ENCODE results near the gene AKAP12.

AKAP12 gene

DNA sequence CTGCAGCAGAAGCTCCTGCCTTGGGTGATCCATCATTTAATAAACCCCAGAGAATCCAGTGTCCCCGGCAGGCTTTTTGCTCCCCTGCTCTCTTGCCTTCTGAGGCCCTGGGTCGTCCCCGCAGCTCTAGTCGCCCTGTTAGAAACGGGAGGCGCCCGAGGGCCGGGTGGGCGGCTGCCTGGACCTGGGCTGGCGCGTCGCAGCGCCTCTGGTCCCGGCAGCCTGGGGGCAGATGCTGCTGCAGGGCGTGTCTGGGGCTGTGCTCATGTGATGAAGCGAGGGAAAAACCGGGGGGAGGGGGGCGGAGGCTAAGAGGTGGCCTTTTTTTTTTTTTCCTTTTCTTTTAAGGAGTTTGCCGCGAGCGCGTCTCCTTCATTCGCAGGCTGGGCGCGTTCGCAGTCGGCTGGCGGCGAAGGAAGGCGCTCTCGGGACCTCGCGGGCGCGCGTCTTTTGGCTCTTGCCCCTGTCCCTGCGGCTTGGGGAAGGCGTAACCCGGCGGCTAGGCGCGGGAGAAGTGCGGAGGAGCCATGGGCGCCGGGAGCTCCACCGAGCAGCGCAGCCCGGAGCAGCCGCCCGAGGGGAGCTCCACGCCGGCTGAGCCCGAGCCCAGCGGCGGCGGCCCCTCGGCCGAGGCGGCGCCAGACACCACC is 394 bp downstream of the AKAP12 start:
- Histone ChIP-seq H3K4me1 (ENCODE audit: insufficient read depth, low read length) (peaks cover 16% of the 10 kb centered on the region; the same call in 1 of the 2 replicates), H3K9ac (ENCODE audit: low read depth, low read length) (peak overlapping the region; percentile 82), H3K36me3 (ENCODE audit: insufficient read depth, low read depth, low read length) (no peaks in the 10 kb centered on the region), H3K9me3 (ENCODE audit: insufficient read depth, low read depth, low read length) (no peaks in the 10 kb centered on the region), H3K27ac (ENCODE audit: low read length) (peak overlapping the region; percentile 13), H3K27me3 (ENCODE audit: insufficient read depth, low read length) (peaks cover 6% of the 10 kb centered on the region; the same call in 1 of the 2 replicates), H3K4me3 (ENCODE audit: low read length) (peak overlapping the region; percentile 71)

DNA sequence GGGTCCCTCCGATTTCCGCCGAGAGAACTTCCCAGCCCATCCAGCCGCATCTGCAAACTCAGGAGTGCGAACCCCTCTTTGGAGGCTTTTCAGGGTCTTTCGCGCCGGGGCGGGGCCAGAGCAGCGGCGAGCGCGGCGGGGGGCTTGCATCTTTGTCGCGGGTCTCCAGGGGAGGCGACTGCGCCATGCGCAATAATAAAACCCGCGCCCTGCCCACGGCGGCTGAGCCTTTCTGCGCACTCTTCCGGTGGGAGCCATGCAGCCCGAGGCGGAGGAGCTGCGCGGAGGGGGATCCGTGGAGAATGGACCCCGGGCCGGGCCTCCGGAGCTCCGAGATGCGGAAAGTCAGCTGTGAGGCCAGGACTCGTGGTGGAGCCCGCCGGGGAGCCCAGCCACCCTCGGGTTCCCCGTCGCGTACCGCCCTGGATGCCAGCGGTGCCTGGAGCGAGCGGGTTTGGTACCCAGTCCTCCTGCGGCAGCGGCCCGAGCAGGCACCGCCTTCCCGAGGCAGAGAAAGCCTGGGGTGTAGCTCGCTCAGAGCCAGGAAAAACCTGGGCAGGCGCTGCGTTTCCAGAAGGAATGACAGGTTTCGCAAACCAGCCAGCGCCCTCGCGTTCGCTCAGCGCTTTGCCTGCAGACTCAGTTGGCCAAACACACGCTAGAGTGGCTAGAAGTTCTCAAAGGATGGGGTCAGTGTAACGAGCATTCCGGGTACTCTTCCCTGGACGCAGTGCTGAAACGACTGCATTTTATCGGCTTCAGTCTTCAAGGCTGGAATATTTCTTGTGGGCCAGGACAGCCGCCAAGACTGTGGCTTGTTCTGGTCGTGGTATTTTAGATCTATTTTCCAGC is 1.2 kb downstream of the AKAP12 start:
- H3K9me3 ChIP-seq (ENCODE audit: insufficient read depth, low read depth, low read length), result no peaks in the 10 kb centered on the region
- H3K9ac ChIP-seq (ENCODE audit: low read depth, low read length), result peak overlapping the region; percentile 82; the same call in 1 of the 2 replicates
- H3K36me3 ChIP-seq (ENCODE audit: insufficient read depth, low read depth, low read length), result no peaks in the 10 kb centered on the region
- peak overlapping the region; percentile 71 for H3K4me3 ChIP-seq (ENCODE audit: low read length)
- H3K27ac ChIP-seq (ENCODE audit: low read length), result no peak overlapping the region
- peaks cover 16% of the 10 kb centered on the region; the same call in 1 of the 2 replicates for H3K4me1 ChIP-seq (ENCODE audit: insufficient read depth, low read length)
- H3K27me3 ChIP-seq (ENCODE audit: insufficient read depth, low read length), result peaks cover 6% of the 10 kb centered on the region; the same call in 1 of the 2 replicates

DNA sequence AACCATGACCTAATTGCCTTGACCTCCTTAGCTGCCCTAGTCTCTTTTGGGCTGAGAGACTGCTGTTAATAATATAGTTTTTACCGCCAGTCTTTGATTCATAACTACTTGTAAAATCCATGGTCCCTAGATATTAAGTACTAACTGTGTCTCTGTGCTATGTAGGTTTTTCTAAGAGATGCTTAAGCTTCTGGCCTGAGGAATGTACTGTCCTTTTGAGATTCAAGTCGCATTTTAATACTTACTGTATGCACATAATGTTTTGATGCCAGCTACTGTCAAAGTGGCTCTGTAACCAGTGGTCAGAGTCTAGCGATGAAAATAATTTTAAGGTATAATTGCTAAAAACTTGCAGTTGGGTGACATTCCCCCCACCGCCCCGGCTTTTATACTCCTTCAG is 2.1 kb downstream of the AKAP12 start:
- Histone ChIP-seq H3K27ac (ENCODE audit: low read length) (no peak overlapping the region), H3K9ac (ENCODE audit: low read depth, low read length) (peak overlapping the region; percentile 82; the same call in 1 of the 2 replicates), H3K36me3 (ENCODE audit: insufficient read depth, low read depth, low read length) (no peaks in the 10 kb centered on the region), H3K9me3 (ENCODE audit: insufficient read depth, low read depth, low read length) (no peaks in the 10 kb centered on the region), H3K27me3 (ENCODE audit: insufficient read depth, low read length) (peaks cover 6% of the 10 kb centered on the region; the same call in 1 of the 2 replicates), H3K4me3 (ENCODE audit: low read length) (peak overlapping the region; percentile 71), H3K4me1 (ENCODE audit: insufficient read depth, low read length) (peaks cover 16% of the 10 kb centered on the region; the same call in 1 of the 2 replicates)

GRCh38 chr6:151242420-151242861 is 2.7 kb downstream of the AKAP12 start:
- Histone ChIP-seq H3K4me3 (ENCODE audit: low read length) (peak overlapping the region; percentile 71; the same call in 1 of the 2 replicates), H3K4me1 (ENCODE audit: insufficient read depth, low read length) (peaks cover 16% of the 10 kb centered on the region; the same call in 1 of the 2 replicates), H3K9ac (ENCODE audit: low read depth, low read length) (no peak overlapping the region), H3K9me3 (ENCODE audit: insufficient read depth, low read depth, low read length) (no peaks in the 10 kb centered on the region), H3K27me3 (ENCODE audit: insufficient read depth, low read length) (peaks cover 6% of the 10 kb centered on the region; the same call in 1 of the 2 replicates), H3K36me3 (ENCODE audit: insufficient read depth, low read depth, low read length) (no peaks in the 10 kb centered on the region), H3K27ac (ENCODE audit: low read length) (no peak overlapping the region)

DNA sequence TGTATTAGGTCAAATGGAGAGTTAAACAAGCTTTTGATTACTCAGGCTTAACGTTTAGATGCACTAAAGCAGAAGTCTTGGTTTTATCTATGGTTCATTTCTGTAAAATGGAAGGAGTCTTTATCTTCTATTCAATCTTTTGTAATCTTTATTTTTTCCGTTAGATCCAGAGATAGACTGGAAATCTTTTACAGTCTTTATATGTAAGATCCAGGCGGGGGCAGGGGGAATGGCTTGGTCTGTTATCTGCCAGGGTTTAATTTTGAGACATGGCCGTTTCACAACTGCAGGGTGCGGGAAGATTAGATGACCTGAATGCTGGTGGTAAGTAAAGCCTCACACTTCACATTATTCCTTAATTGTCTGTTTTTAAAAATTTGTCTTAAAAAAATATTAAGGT is 3.7 kb downstream of the AKAP12 start:
- H3K9me3 ChIP-seq (ENCODE audit: insufficient read depth, low read depth, low read length), result no peaks in the 10 kb centered on the region
- peaks cover 16% of the 10 kb centered on the region; the same call in 1 of the 2 replicates for H3K4me1 ChIP-seq (ENCODE audit: insufficient read depth, low read length)
- H3K27me3 ChIP-seq (ENCODE audit: insufficient read depth, low read length), result peaks cover 6% of the 10 kb centered on the region; the same call in 1 of the 2 replicates
- no peak overlapping the region for H3K9ac ChIP-seq (ENCODE audit: low read depth, low read length)
- H3K27ac ChIP-seq (ENCODE audit: low read length), result no peak overlapping the region
- H3K4me3 ChIP-seq (ENCODE audit: low read length), result no peak overlapping the region
- H3K36me3 ChIP-seq (ENCODE audit: insufficient read depth, low read depth, low read length), result no peaks in the 10 kb centered on the region

- Histone ChIP-seq H3K27me3 (ENCODE audit: insufficient read depth, low read length) (no peaks in the 10 kb centered on the region), H3K4me3 (ENCODE audit: low read length) (no peak overlapping the region), H3K4me1 (ENCODE audit: insufficient read depth, low read length) (peaks cover 5% of the 10 kb centered on the region; the same call in 1 of the 2 replicates), H3K36me3 (ENCODE audit: insufficient read depth, low read depth, low read length) (no peaks in the 10 kb centered on the region), H3K9ac (ENCODE audit: low read depth, low read length) (no peak overlapping the region), H3K27ac (ENCODE audit: low read length) (no peak overlapping the region), H3K9me3 (ENCODE audit: insufficient read depth, low read depth, low read length) (no peaks in the 10 kb centered on the region)
Measured at GRCh38 chr6:151247490-151247889, 7.7 kb downstream of the AKAP12 start.

DNA sequence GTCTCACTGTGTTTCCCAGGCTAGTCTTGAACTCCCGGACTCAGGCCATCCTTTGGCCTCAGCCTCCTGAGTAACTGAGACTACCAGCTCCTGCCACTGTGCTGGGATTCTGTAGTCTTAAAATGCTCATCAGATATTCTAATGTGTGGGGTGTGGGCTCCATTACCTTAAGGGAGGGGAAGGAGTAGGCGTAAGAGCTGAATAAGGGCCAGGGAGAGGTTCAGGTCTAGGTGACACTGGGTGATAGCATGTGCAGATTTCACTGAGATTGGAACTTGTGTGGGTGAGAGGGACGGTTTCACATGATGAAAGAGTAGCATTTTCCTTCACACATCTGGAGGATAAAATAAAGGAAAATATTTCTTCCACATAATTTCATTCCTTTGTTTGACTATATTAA is 8.5 kb downstream of the AKAP12 start:
- Histone ChIP-seq H3K36me3 (ENCODE audit: insufficient read depth, low read depth, low read length) (no peaks in the 10 kb centered on the region), H3K27ac (ENCODE audit: low read length) (no peak overlapping the region), H3K9me3 (ENCODE audit: insufficient read depth, low read depth, low read length) (no peaks in the 10 kb centered on the region), H3K4me1 (ENCODE audit: insufficient read depth, low read length) (peaks cover 2% of the 10 kb centered on the region; the same call in 1 of the 2 replicates), H3K4me3 (ENCODE audit: low read length) (no peak overlapping the region), H3K9ac (ENCODE audit: low read depth, low read length) (no peak overlapping the region), H3K27me3 (ENCODE audit: insufficient read depth, low read length) (no peaks in the 10 kb centered on the region)

GRCh38 chr6:151252634-151253033 is 12.9 kb downstream of the AKAP12 start:
- Histone ChIP-seq H3K9me3 (ENCODE audit: insufficient read depth, low read depth, low read length) (no peaks in the 10 kb centered on the region), H3K4me1 (ENCODE audit: insufficient read depth, low read length) (peaks cover 13% of the 10 kb centered on the region; the same call in 1 of the 2 replicates), H3K4me3 (ENCODE audit: low read length) (no peak overlapping the region), H3K36me3 (ENCODE audit: insufficient read depth, low read depth, low read length) (no peaks in the 10 kb centered on the region; the same call in 1 of the 2 replicates), H3K27me3 (ENCODE audit: insufficient read depth, low read length) (no peaks in the 10 kb centered on the region), H3K9ac (ENCODE audit: low read depth, low read length) (no peak overlapping the region), H3K27ac (ENCODE audit: low read length) (no peak overlapping the region)

- no peaks in the 10 kb centered on the region for H3K27me3 ChIP-seq (ENCODE audit: insufficient read depth, low read length)
- H3K4me3 ChIP-seq (ENCODE audit: low read length), result no peak overlapping the region
- no peaks in the 10 kb centered on the region; the same call in 1 of the 2 replicates for H3K36me3 ChIP-seq (ENCODE audit: insufficient read depth, low read depth, low read length)
- peaks cover 19% of the 10 kb centered on the region; the same call in 1 of the 2 replicates for H3K4me1 ChIP-seq (ENCODE audit: insufficient read depth, low read length)
- H3K9me3 ChIP-seq (ENCODE audit: insufficient read depth, low read depth, low read length), result no peaks in the 10 kb centered on the region
- no peak overlapping the region for H3K9ac ChIP-seq (ENCODE audit: low read depth, low read length)
- no peak overlapping the region for H3K27ac ChIP-seq (ENCODE audit: low read length)
Measured at GRCh38 chr6:151254451-151255081, 14.8 kb downstream of the AKAP12 start.

GRCh38 chr6:151255811-151256210 is 16.0 kb downstream of the AKAP12 start:
- Histone ChIP-seq H3K27ac (ENCODE audit: low read length) (no peak overlapping the region), H3K4me1 (ENCODE audit: insufficient read depth, low read length) (peaks cover 19% of the 10 kb centered on the region; the same call in 1 of the 2 replicates), H3K27me3 (ENCODE audit: insufficient read depth, low read length) (no peaks in the 10 kb centered on the region), H3K9ac (ENCODE audit: low read depth, low read length) (no peak overlapping the region), H3K4me3 (ENCODE audit: low read length) (no peak overlapping the region), H3K9me3 (ENCODE audit: insufficient read depth, low read depth, low read length) (no peaks in the 10 kb centered on the region), H3K36me3 (ENCODE audit: insufficient read depth, low read depth, low read length) (no peaks in the 10 kb centered on the region; the same call in 1 of the 2 replicates)

- no peak overlapping the region for H3K4me3 ChIP-seq (ENCODE audit: low read length)
- no peaks in the 10 kb centered on the region; the same call in 1 of the 2 replicates for H3K36me3 ChIP-seq (ENCODE audit: insufficient read depth, low read depth, low read length)
- H3K27ac ChIP-seq (ENCODE audit: low read length), result no peak overlapping the region
- no peak overlapping the region for H3K9ac ChIP-seq (ENCODE audit: low read depth, low read length)
- no peaks in the 10 kb centered on the region for H3K27me3 ChIP-seq (ENCODE audit: insufficient read depth, low read length)
- no peaks in the 10 kb centered on the region for H3K9me3 ChIP-seq (ENCODE audit: insufficient read depth, low read depth, low read length)
- peaks cover 19% of the 10 kb centered on the region; the same call in 1 of the 2 replicates for H3K4me1 ChIP-seq (ENCODE audit: insufficient read depth, low read length)
Measured at GRCh38 chr6:151257985-151258445, 18.2 kb downstream of the AKAP12 start.
